Measurements from ENCODE around the gene ZNF597.

The ZNF597 gene

DNA sequence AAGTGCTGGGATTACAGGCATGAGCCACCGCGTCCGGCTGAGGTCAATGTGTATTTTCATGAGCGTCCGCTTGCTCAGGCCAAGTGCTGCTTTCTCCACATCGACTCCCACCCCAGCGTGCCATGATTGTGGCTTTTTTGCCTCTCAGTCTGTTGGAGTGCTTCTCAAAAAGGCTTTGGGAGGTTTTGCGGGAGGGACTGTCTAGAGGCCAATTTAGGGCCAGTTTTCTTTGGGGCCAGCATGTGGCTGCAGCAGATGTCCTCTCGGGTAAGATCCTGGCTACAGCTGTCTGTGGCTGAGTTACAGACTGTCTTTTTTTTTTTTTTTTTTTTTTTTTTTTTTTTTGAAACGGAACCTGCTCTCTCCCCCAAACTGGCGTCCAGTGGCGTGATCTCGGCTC, 45.5 kb upstream of the ZNF597 start:
- Histone ChIP-seq H3K9ac (ENCODE audit: low read depth, low read length) (no peak overlapping the region), H3K27ac (ENCODE audit: low read length) (no peak overlapping the region), H3K27me3 (ENCODE audit: insufficient read depth, low read length, poor library complexity) (no peaks in the 10 kb centered on the region), H3K4me3 (ENCODE audit: low read depth in 1 of 2, low read length in 2 of 2) (no peak overlapping the region), H3K36me3 (ENCODE audit: insufficient read depth, low read length) (peaks cover 42% of the 10 kb centered on the region), H3K4me1 (ENCODE audit: insufficient read depth, low read length) (no peaks in the 10 kb centered on the region), H2AFZ (ENCODE audit: low read depth, low read length) (no peak overlapping the region), H3K4me2 (ENCODE audit: insufficient read depth, low read length) (no peak overlapping the region), H4K20me1 (ENCODE audit: insufficient read depth, low read length) (peaks cover 31% of the 10 kb centered on the region; the same call in 1 of the 2 replicates), H3K9me3 (ENCODE audit: insufficient read depth, low read length, severe bottlenecking) (no peaks in the 10 kb centered on the region), H3K79me2 (ENCODE audit: insufficient read depth, low read length) (no peaks in the 10 kb centered on the region)
- ATAC-seq (ENCODE audit: insufficient read depth, low read depth) (no peak), DNase-seq (no peak)
- TF ChIP-seq, protein P1, sequence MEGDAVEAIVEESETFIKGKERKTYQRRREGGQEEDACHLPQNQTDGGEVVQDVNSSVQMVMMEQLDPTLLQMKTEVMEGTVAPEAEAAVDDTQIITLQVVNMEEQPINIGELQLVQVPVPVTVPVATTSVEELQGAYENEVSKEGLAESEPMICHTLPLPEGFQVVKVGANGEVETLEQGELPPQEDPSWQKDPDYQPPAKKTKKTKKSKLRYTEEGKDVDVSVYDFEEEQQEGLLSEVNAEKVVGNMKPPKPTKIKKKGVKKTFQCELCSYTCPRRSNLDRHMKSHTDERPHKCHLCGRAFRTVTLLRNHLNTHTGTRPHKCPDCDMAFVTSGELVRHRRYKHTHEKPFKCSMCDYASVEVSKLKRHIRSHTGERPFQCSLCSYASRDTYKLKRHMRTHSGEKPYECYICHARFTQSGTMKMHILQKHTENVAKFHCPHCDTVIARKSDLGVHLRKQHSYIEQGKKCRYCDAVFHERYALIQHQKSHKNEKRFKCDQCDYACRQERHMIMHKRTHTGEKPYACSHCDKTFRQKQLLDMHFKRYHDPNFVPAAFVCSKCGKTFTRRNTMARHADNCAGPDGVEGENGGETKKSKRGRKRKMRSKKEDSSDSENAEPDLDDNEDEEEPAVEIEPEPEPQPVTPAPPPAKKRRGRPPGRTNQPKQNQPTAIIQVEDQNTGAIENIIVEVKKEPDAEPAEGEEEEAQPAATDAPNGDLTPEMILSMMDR (IDR thresholded peaks at IDR 0.05; ENCODE audit: borderline replicate concordance, extremely low read depth, low read length, poor library complexity, severe bottlenecking) = no peak
- TF ChIP-seq EZH2 (IDR thresholded peaks at IDR 0.05; ENCODE audit: borderline replicate concordance, low read depth, low read length, severe bottlenecking) = no peak

DNA sequence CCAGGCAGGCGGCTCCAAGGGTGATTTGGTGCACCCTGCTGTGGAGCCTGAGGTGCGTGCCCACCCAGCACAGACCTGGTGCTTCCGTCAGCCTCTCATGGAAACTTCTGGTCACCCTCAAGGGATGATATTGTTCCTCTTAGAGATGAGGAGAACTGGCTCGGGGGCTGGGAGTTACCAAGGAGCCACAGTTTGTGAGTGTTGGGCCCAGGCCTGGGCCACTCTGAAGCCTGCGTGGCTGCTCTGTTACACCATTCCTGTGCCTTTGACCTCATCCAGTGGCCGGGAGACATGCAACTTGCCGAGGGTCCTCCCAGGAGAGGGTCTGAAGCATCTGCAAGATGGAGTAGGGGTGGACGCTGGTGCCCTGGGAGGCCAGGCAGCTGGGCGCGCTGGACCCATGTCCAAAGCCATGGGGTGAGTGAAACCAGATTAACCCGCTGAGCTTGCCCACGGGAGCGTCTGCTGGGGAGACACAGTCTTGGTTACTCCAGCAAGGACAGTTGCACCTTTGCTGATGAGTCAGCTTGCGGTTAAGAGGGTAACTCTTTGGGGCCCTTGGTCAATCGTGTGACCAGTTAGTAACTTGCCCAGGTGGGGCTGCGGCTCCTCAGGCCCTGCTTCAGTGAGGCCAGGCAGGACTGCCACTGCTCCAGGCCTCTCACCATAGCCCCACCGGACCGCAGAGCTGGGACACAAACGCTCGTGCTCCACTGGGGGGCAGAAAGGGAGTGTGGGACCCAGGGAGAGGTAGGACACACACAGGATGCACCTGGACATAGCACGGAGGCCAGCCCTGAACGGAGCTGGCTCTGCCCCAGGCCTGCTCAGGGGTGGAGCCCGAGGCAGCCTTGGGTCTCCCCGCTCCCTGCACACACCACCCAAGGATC, 44.5 kb upstream of the ZNF597 start:
- Histone ChIP-seq H3K4me2 (ENCODE audit: insufficient read depth, low read length) (no peak overlapping the region), H3K9ac (ENCODE audit: low read depth, low read length) (no peak overlapping the region), H3K27me3 (ENCODE audit: insufficient read depth, low read length, poor library complexity) (no peaks in the 10 kb centered on the region), H4K20me1 (ENCODE audit: insufficient read depth, low read length) (peaks cover 34% of the 10 kb centered on the region; the same call in 1 of the 2 replicates), H3K27ac (ENCODE audit: low read length) (no peak overlapping the region), H3K9me3 (ENCODE audit: insufficient read depth, low read length, severe bottlenecking) (no peaks in the 10 kb centered on the region), H3K79me2 (ENCODE audit: insufficient read depth, low read length) (no peaks in the 10 kb centered on the region), H3K4me1 (ENCODE audit: insufficient read depth, low read length) (no peaks in the 10 kb centered on the region), H3K36me3 (ENCODE audit: insufficient read depth, low read length) (peaks cover 52% of the 10 kb centered on the region), H3K4me3 (ENCODE audit: low read depth in 1 of 2, low read length in 2 of 2) (no peak overlapping the region), H2AFZ (ENCODE audit: low read depth, low read length) (no peak overlapping the region)
- TF ChIP-seq, protein P1 (IDR thresholded peaks at IDR 0.05; ENCODE audit: borderline replicate concordance, extremely low read depth, low read length, poor library complexity, severe bottlenecking) = peak; percentile 8
- TF ChIP-seq EZH2 (IDR thresholded peaks at IDR 0.05; ENCODE audit: borderline replicate concordance, low read depth, low read length, severe bottlenecking) = no peak
- ATAC-seq (ENCODE audit: insufficient read depth, low read depth) (0 out of 3 replicates have a peak, but pooled peaks have one; percentile 37), DNase-seq (no peak)

GRCh38 chr16:3486506-3487215, 43.4 kb upstream of the ZNF597 start:
- Histone ChIP-seq H4K20me1 (ENCODE audit: insufficient read depth, low read length) (peaks cover 43% of the 10 kb centered on the region; the same call in 1 of the 2 replicates), H3K36me3 (ENCODE audit: insufficient read depth, low read length) (peaks cover 63% of the 10 kb centered on the region)

More at GRCh38 chr16:3486506-3487215, 43.4 kb upstream of the ZNF597 start:
- Histone ChIP-seq H3K9ac (ENCODE audit: low read depth, low read length) (no peak overlapping the region), H2AFZ (ENCODE audit: low read depth, low read length) (no peak overlapping the region), H3K9me3 (ENCODE audit: insufficient read depth, low read length, severe bottlenecking) (no peaks in the 10 kb centered on the region), H3K4me3 (ENCODE audit: low read depth in 1 of 2, low read length in 2 of 2) (no peak overlapping the region), H3K27me3 (ENCODE audit: insufficient read depth, low read length, poor library complexity) (no peaks in the 10 kb centered on the region), H3K4me1 (ENCODE audit: insufficient read depth, low read length) (no peaks in the 10 kb centered on the region), H3K27ac (ENCODE audit: low read length) (no peak overlapping the region), H3K4me2 (ENCODE audit: insufficient read depth, low read length) (no peak overlapping the region), H3K79me2 (ENCODE audit: insufficient read depth, low read length) (peaks cover 3% of the 10 kb centered on the region; the same call in 1 of the 2 replicates)
- ATAC-seq (ENCODE audit: insufficient read depth, low read depth) (0 out of 3 replicates have a peak, but pooled peaks have one; percentile 3), DNase-seq (no peak)
- no peak for TF ChIP-seq EZH2 (IDR thresholded peaks at IDR 0.05; ENCODE audit: borderline replicate concordance, low read depth, low read length, severe bottlenecking)
- TF ChIP-seq, protein P1 (IDR thresholded peaks at IDR 0.05; ENCODE audit: borderline replicate concordance, extremely low read depth, low read length, poor library complexity, severe bottlenecking) = no peak

All from DND-41 (cell line).